Measurements from ENCODE around the gene ATXN2. TPM values are rescaled to one million over a fixed set of nuclear protein-coding genes. Genes with fewer than 3 reads are reported as not detected.
A peak's percentile ranks its signal among the peaks of the same experiment; 100 is the strongest.

Gene ATXN2
- total RNA-seq, 1 donor from 2014 or later, result 34.2 TPM

DNA sequence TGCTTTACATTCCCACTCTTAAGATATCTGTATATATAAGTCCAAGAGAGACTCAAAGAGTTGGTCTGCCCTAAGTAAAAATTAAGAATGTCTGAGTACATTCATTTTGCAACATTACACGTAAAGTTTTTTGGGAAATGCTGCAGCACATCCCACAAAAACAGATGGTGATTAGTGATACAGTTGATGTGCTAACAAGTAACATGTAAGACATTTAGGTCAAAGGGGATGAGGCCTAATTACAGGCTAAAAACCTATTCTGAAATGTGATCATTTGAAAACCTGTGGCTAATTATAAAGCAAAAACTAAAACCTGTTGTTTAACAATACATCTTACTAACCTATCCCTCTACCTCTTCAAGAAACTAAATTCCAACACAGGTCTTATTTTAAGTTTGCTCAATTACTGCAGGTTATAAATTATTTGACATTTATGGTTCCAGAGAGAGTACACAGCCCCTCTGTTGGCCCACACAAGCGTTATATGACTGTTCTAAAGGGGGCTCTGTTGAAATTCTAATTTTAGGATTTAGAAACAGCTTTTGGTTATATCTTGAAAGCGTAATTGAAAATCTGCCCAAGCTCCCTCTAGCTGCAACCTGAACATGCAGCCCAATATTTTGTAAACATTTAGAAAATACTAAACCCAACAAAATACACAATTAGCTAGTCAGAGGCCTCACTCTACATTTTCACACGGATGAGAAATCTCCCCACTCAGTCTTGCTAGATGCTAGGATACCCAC, 43.7 kb upstream of the ATXN2 start:
- Mint-ChIP-seq H3K27ac (no peak overlapping the region), H3K4me1 (peaks cover 2% of the 10 kb centered on the region), H3K27me3 (ENCODE audit: insufficient read depth, low read depth) (no peaks in the 10 kb centered on the region), H3K9me3 (no peaks in the 10 kb centered on the region), H3K4me3 (no peak overlapping the region), H3K36me3 (peaks cover 11% of the 10 kb centered on the region)
- H3K79me2 ChIP-seq (ENCODE audit: low read depth), result no peaks in the 10 kb centered on the region
- H3F3A ChIP-seq (ENCODE audit: low read depth), result peaks cover 7% of the 10 kb centered on the region
- H3K4me3 ChIP-seq, result no peak overlapping the region
- H4K20me1 ChIP-seq (ENCODE audit: low read depth), result no peaks in the 10 kb centered on the region
- H3K4me2 ChIP-seq, result no peak overlapping the region
- no peak overlapping the region for H2AFZ ChIP-seq (replicated peaks)
- no peak for DNase-seq (ENCODE audit: low spot score)
- no peak overlapping the region for H3K27ac ChIP-seq
- H3K4me1 ChIP-seq, result no peaks in the 10 kb centered on the region
- no peaks in the 10 kb centered on the region for H3K9me3 ChIP-seq (ENCODE audit: low read depth)
- TF ChIP-seq EZH2 (IDR thresholded peaks at IDR 0.05) (no peak), EZH2phosphoT487 (IDR thresholded peaks at IDR 0.05) (no peak)
- TF ChIP-seq, protein P1, sequence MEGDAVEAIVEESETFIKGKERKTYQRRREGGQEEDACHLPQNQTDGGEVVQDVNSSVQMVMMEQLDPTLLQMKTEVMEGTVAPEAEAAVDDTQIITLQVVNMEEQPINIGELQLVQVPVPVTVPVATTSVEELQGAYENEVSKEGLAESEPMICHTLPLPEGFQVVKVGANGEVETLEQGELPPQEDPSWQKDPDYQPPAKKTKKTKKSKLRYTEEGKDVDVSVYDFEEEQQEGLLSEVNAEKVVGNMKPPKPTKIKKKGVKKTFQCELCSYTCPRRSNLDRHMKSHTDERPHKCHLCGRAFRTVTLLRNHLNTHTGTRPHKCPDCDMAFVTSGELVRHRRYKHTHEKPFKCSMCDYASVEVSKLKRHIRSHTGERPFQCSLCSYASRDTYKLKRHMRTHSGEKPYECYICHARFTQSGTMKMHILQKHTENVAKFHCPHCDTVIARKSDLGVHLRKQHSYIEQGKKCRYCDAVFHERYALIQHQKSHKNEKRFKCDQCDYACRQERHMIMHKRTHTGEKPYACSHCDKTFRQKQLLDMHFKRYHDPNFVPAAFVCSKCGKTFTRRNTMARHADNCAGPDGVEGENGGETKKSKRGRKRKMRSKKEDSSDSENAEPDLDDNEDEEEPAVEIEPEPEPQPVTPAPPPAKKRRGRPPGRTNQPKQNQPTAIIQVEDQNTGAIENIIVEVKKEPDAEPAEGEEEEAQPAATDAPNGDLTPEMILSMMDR (IDR thresholded peaks at IDR 0.05), result no peak
- no peaks in the 10 kb centered on the region for H3K27me3 ChIP-seq
- H3K36me3 ChIP-seq, result peaks cover 5% of the 10 kb centered on the region
- H3K9ac ChIP-seq, result no peak overlapping the region

DNA sequence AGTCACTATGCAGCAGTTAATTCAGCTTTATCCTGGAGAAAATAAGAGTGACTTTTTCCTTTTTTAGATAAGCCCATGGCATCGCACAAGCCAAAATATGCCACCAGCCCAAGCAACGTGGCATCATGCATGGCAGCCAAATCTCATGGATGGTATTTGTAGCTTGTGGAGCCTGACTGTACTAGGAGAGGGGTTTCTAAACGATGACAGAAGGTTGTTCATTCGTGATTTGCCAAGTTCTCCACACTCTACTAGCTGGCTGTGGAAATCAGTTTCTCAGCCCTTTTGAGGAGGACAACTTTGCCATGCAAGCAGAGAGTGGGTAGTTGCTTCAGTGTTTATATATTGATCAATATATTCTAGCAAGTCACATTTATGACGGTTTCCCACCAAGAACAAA, 41.4 kb upstream of the ATXN2 start:
- peaks cover 21% of the 10 kb centered on the region for H3K4me1 Mint-ChIP-seq
- no peak overlapping the region for H3K27ac Mint-ChIP-seq
- no peak overlapping the region for H3K27ac ChIP-seq

DNA sequence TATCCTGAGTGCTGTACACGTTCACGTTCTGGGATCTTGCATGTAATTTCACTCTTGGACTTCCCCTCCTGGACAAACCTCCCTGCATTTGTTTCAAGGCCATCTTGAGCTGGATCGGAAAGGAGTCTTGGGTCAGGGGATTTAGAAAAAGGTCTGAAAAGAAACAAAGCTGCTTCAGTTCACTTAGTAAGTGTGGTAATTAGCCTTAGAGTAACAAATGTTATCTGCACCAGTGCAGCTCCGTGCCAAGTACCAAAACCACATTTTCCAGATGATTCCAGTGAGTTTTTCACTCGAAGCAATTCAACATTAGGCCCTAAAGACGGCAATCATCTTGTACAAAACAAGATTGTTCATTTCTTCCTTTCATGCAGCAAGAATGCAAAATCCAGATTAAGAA, 39.4 kb upstream of the ATXN2 start:
- Histone ChIP-seq H3K4me2 (peak overlapping the region; percentile 16), H2AFZ (replicated peaks) (no peak overlapping the region), H3K27ac (peak overlapping the region; percentile 5), H3K9ac (no peak overlapping the region), H3K9me3 (ENCODE audit: low read depth) (no peaks in the 10 kb centered on the region), H3K27me3 (no peaks in the 10 kb centered on the region), H3K4me1 (peaks cover 30% of the 10 kb centered on the region), H3F3A (ENCODE audit: low read depth) (peaks cover 43% of the 10 kb centered on the region), H3K79me2 (ENCODE audit: low read depth) (no peaks in the 10 kb centered on the region), H4K20me1 (ENCODE audit: low read depth) (no peaks in the 10 kb centered on the region), H3K4me3 (no peak overlapping the region), H3K36me3 (no peaks in the 10 kb centered on the region)
- Mint-ChIP-seq H3K4me3 (no peak overlapping the region), H3K4me1 (peaks cover 34% of the 10 kb centered on the region), H3K9me3 (no peaks in the 10 kb centered on the region), H3K27me3 (ENCODE audit: insufficient read depth, low read depth) (no peaks in the 10 kb centered on the region), H3K27ac (no peak overlapping the region), H3K36me3 (no peaks in the 10 kb centered on the region)
- no peak for DNase-seq (ENCODE audit: low spot score)
- TF ChIP-seq EZH2 (IDR thresholded peaks at IDR 0.05) (no peak), EZH2phosphoT487 (IDR thresholded peaks at IDR 0.05) (no peak)
- TF ChIP-seq, protein P1 (IDR thresholded peaks at IDR 0.05), result no peak

More for the DNA sequence above, 41.4 kb upstream of the ATXN2 start:
- Histone ChIP-seq H2AFZ (replicated peaks) (no peak overlapping the region), H3K79me2 (ENCODE audit: low read depth) (no peaks in the 10 kb centered on the region), H4K20me1 (ENCODE audit: low read depth) (no peaks in the 10 kb centered on the region), H3K4me2 (no peak overlapping the region), H3K9me3 (ENCODE audit: low read depth) (no peaks in the 10 kb centered on the region), H3K36me3 (no peaks in the 10 kb centered on the region), H3K9ac (no peak overlapping the region), H3K4me1 (peaks cover 20% of the 10 kb centered on the region), H3K27me3 (no peaks in the 10 kb centered on the region), H3F3A (ENCODE audit: low read depth) (peaks cover 29% of the 10 kb centered on the region), H3K4me3 (no peak overlapping the region)
- Mint-ChIP-seq H3K9me3 (no peaks in the 10 kb centered on the region), H3K27me3 (ENCODE audit: insufficient read depth, low read depth) (no peaks in the 10 kb centered on the region), H3K36me3 (peaks cover 2% of the 10 kb centered on the region), H3K4me3 (no peak overlapping the region)
- no peak for DNase-seq (ENCODE audit: low spot score)
- TF ChIP-seq, protein P1 (IDR thresholded peaks at IDR 0.05), result no peak
- no peak for TF ChIP-seq EZH2 (IDR thresholded peaks at IDR 0.05)
- TF ChIP-seq EZH2phosphoT487 (IDR thresholded peaks at IDR 0.05), result no peak

All from neural progenitor cell (in vitro differentiated cells).